Activated CD8-positive, alpha-beta memory T cell treated with anti-CD3 and anti-CD28 coated beads for 48 hours (primary cell): ENCODE results near the gene EML5.
"Not testable (repeated sequence)": the region's sequence is repeated elsewhere in the genome, so short reads cannot be mapped to it uniquely, and the experiment has no call there.

Experiments
- DNase-seq, 3 experiments: peaks; one replicate each; pipeline ENCODE4 v3.0.0-alpha.2; 2020; ENCODE audit warnings: low read depth in 2 of 3, low spot score in 2 of 3

Gene EML5

DNA sequence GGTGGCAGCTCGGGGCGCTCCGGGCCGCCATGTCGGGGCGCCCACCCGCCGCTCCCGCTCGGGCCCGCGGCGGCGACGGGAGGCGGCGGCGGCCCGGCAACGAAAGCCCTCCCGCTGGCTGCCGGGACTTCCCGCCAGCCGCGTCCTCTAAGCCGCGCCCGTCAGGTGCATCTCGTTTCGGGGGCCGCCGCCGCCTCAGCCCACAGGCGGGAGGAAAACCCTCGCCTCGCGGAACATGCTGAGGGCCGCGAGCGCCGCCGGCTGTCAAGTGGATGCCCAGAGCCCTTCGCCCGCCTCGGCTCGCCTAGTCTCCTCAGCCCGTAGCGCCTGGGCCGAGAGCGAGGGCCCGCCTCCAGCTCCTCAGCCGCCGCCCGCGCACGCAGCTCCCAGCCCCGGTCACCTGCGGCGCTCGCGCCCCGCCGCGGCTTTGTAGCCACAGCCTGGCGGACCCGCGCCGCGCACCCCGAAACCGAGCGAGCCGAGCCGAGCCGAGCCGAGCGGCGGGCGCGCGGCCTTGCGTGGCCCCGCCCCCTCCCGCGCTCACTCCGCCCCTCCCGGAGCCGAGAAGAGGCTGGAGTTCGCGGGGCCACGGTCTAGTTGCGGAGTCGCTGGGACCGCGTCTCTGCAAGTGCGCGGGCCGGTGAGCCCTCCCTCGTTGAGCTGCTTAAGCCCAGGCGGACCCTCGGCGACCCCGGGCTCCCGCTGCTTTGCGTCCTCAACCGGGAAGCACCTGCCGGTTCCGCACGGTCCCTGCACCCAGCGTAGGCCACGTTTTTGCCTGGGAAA lies at the start of gene EML5:
Gene EML5, minus strand, starts transcription at position 481 of the 786 bp plus-strand sequence. Its CDS starts 450 bp downstream, at position 31.
- peak; percentile 51 to 63 (median 62) for DNase-seq

DNA sequence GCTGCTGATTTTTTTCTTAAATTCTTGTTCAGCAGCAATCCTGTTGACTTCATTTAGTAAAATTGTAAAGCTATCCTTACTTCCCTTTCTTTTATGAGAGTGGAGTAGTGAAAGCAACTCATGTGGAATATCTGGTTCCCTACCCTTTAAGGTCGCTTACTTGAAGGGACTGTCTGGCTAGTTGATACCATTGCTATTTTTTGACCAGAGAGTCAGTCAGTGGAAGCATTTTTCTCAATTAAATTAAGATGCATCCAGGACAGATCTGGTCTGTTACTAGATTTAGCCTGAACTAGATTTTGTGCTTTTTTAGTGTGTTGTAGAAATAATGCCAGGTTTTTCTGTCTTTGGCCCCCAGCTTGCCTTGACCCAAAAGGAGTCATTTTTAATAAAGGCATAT lies 49.7 kb upstream of the EML5 start:
- no peak for DNase-seq

DNA sequence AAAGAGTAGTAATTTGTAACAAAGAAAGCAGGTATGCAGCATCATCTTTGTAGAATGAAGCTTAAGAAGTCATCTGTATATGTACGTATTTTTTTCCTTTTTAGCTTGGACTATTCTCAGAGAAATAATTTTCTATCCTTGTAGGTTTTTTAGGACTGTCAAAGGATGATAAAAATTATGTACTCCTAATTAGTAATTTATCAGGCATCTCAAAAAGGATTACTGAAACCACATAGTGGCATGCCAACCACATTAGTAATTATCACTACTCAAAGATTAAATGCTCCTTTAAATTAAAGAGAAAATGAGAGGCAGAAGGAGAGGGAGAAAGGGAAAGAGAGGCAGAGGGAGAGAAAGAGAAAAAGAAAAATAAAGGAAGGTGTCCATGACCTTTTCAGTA lies 49.0 kb upstream of the EML5 start:
- no peak for DNase-seq

DNA sequence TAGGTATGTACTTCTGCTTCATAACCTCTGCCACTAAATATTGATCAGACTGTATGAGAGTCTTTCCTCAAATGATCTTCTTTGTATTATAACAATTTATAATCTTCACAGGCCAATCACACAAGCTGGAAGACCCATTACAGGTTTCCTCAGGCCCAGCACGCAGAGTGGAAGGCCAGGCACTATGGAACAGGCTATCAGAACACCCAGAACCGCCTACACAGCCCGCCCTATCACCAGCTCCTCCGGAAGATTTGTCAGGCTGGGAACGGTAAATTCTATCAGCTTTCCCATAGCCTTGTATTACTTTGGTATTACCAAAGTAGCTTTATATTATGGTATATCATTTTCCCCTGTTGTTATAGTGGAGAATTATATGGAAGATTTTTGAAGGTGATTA lies 48.2 kb upstream of the EML5 start:
- no peak for DNase-seq

DNA sequence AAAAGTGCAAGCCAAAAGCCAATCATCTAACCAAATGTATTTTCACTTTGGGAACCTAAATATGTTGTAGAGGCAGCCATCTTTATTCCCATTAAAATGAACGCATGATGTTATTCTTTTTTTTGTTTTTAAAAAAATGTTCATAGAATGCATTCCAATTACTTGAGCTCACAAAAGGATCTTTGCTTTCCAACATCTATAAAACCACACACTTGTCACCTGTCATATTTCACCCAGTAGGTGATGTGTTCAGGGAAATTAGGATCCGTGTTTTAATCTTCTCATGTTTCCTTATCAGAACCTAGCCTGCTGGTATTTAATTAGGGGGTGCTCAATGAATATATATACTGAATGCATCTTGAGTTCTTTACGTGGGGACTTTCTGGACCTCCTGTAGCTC lies 45.3 kb upstream of the EML5 start:
- DNase-seq = no peak

DNA sequence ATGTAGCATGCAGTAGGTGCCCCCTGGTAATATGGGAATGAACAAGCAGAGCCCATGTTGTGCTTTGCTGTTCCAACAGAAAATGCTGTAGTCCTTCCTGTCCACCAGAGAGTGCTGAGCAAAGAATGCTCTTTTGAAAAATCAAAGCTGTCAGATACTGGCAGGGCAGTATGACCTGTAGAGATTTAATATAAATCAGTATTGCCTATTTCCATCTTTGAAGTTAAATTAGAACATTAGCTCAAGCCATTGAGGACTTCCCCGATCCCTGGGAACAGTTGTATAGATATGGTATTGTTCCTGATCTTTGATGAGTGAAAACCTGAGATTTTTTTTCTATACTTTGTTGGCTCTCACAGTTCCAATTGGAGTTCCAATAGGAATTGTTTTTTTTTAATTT lies 44.7 kb upstream of the EML5 start:
- DNase-seq = no peak

DNA sequence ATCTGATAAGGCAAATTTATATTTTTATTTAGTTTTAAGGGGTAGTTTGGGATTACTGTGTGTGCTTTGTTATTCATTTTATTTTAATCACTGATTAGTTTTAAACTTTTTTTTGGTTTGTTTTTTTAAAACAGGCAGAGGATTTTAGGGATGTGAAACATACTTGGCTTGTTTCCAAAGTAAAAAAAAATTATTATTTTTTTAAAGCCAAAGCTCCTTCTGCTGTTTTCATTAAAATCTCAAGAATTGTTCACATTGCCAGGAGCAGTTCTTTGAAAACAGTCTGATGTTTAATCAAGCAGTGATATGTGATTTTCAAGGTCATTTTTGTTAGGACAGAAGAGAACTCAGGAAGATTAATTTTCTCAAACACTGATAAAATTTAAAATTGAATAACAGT lies 42.9 kb upstream of the EML5 start:
- DNase-seq = no peak

DNA sequence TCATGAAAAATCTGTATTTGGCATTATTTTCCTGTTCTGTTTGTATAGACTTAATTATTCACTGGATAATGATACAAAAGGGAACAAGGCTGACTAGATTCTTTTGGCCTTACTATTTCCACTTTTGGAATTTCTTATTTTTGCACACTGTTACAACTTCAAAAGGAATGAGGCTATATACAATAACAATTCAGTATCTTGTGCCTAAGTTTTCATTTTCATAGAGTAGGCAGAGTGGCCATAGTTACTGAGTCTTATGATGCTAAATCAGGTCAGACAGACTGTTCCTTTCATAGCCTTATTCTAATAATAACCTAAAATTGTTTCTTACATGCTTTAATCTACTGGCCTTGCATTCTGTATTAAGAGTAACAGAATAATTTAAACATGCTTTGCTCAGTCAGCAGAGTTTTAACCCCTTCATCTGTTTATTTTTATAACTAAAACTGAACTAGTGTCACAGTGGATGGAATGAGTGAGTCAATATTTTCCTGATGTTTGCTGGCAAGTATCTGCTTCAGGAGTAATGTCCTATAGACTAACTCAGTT lies 42.2 kb upstream of the EML5 start:
- no peak for DNase-seq

DNA sequence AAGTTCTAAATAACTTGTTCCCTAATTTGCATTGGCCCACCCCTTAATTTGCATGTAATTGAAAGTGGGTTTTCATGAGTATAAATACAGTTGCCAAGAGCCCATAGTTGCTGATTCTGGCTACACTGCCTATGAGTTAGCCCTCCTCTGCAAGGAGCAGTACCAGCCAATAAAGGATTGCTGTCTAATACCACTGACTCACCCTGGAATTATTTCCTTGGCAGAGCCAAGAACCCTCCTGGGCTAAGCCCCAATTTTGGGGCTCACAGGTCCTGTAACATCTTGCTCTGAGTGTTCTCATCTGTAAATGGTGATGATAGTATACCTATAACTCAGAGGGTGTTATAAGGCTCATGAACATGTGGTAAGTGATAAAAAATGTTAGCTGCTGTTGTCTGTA lies 38.5 kb upstream of the EML5 start:
- DNase-seq = no peak

DNA sequence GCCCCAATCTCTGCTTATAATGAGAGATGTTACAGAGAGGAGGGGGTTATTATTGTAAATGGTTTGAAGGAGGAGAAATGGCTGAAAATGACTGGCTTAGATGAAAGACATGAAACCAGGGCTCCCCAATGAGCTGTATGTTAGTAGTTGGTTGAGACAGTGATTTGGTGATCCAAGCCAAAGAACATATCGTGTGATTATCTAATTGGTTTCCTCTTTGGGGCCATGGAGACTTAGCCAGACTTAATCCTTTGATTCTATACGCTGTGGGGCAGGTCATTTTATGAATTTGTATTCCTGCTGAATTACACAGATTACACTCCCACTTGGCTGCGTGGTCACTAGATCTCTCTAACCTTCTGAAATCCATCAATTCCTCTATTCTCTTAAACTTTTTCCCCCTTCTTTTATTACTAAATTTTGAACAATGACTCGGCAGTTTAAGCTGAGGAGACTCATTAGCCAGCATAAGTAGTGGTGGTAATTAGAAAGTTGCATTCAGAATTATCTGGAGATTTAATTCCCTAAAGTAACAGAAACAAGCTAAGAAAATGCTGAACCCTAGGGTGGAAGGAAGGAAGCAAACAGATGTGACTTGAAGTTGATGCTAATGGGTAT lies 37.0 kb upstream of the EML5 start:
- no peak for DNase-seq

DNA sequence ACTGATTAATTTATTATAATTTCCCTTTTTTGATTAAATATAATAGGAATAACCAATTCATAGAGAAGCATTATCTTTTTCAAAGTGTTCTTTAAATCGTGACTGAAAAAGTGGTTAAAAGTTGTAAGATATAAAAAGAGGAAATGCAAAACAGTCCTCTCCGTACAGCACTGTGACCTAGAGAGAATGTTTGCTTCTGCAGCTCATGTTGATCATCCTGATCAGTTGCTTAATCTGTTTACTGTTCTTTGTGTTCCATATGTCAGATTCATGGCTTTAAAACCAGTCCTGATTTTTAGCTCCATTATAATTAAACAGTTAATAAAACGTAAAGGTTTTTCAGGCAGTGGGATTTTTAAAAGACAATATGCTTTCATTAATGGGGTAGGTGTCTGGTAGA lies 36.4 kb upstream of the EML5 start:
- DNase-seq = no peak

DNA sequence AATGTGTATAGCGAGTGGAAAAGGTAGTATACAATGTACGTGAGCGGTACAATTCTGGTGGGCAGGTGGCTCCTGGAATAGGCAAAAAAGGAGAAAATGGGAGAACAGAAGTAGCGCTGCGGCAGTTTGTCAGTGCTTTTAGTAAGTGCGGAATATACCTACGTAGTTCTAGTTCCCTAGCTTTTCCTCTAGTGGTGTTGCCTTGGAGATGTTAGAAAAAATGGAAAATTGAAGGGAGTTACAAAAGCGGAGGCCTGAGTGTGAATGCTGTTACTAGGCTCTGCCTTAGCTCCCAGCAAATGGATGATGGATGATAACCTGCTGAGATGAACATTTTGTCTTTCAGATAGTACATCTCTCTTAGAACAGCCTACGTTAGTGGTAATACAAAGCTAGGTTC lies 32.8 kb upstream of the EML5 start:
- no peak for DNase-seq

DNA sequence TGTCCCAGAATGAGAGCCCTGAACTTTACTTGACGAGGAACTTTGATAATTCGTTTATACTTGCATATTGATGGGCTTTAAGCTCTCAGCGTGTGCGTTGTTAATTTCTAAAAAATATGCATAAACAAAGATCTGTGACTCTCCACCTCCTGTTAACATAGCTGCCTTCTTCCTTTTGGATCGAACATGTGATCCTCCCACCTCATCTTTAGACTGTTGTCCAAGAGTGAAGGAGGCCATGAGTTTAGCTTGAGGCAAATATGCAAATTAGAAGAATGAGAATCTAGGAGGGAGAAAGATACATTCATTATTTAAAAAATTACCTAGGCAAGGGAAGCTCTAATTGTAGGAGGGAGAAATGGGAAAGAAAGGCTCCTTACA lies 32.3 kb upstream of the EML5 start:
- DNase-seq = no peak

DNA sequence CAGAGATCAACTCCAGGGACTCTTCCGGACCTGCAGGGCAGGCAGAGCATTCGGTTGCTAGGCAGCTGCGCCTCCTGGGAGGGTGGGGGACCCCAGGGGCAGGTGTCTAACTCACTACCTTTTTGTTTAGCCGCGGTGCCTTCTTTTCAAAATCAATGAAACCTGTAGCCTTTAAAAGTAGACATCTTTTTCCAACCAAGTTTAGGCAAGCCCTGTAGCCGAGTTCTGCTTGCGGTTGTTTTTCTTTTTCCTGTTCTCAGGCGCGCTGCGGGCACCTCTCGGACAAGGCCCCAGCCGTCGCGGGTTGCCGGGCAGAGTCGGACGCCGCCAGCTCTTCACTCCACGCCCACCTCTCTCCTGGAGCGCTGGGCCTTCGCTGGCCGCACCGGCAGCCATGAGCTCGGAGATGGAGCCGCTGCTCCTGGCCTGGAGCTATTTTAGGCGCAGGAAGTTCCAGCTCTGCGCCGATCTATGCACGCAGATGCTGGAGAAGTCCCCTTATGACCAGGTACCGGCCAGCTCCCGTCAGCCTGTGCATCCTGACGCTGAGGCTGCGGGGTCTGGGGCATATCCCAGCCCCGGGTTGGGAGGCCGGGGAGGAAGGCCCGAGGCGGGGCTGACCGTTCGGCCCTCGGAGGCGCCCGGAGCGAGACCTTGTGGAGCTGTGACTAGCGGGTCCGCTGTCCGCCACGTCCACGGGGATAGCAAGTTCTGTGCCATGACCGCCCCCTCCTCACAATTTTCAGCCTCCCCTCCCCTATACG lies 31.7 kb upstream of the EML5 start, which contains the start of gene TTC8:
Gene TTC8, plus strand, starts transcription at position 338 of the 764 bp plus-strand sequence. Its CDS starts 57 bp downstream, at position 395.
- DNase-seq = peak; percentile 64 to 65 (median 65)

DNA sequence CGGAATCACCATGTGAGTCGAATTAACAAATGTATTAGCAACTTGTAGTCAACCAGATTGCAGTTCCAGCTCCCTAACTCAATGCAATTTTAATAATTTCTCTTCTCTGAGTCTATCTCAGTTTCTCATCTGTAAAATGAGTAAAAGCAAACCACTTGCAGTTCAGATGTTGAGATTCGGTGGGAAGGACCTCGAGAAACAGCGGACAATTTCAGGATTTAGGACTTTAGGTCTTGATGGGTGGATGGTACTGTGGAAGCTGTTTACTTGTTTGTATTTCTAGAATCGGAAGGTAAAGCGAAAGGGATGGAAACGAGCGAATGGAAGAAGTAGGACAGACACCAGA lies 31.2 kb upstream of the EML5 start:
- no peak for DNase-seq

DNA sequence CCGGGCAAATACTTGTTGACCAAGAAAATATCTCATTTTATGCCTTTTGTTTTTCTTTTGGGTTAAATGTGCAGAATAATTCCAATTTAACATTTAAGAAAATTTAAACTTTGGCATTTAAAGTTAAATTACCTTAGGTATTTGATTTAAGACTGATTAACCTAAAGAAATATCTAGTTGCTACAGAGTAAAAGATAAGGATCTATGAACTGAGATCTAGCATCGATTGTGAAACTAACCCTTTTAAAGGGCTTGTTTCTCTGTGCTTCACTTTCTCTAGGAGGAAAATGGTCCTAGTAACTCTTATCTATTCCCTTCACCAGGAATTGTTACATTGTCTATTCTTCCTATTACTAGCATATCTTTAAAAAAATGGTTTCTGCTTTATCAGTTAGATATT lies 29.1 kb upstream of the EML5 start:
- DNase-seq = no peak

DNA sequence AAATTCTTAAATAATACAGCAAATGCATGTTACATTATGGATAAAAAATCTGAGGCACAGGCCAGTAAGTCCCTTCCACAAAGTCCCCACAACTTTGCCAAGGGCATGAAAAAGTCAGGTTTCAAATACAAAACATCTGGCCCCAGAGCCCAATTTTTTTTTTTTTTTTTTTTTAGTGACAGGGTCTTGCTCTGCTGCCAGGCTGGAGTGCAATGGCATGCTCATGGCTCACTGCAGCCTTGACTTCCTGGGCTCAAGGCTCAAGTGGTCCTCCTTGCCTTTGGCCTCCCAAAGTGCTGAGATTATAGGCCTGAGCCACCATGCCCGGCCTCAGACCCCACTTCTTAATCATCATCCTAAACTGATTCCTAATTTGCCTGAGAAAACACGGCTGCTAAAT lies 28.6 kb upstream of the EML5 start:
- DNase-seq = no peak

DNA sequence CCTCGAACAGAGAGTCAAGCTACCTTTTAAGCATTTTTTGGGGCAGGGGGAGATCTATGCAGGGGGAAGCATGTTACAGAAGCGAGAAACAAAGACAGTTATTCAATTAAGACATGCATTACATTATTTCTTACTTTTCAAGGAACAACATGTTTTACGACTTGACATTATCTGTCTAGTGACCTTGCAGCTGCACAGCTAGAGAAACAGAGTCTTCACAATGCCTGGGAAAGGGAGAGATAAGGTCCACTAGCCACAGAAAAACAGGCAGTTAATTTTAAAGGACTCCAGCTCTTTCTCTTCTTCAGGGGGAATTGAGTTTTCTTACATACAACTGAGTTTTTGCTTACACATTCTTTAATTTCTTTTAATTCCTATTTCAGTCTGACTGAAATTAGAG lies 26.9 kb upstream of the EML5 start:
- not testable (repeated sequence) for DNase-seq

DNA sequence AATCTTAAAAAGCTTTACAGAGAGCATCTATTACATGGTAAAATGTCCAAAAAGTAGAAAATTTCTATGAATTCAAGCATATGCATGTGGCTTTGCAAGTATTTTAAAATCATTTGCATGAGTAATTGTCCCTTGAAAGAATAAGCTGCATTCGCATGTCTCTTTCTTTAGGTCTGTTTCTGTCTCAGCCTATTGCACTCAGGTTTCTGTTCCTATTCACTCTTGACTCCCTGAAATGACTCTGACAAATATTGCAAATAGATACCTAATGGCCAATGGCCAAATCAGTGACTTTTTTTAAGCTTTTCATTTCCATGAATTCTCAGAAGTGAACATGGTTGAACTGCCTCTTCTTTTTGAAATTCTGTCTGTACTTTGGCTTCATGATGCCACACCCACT lies 25.3 kb upstream of the EML5 start:
- DNase-seq = no peak

DNA sequence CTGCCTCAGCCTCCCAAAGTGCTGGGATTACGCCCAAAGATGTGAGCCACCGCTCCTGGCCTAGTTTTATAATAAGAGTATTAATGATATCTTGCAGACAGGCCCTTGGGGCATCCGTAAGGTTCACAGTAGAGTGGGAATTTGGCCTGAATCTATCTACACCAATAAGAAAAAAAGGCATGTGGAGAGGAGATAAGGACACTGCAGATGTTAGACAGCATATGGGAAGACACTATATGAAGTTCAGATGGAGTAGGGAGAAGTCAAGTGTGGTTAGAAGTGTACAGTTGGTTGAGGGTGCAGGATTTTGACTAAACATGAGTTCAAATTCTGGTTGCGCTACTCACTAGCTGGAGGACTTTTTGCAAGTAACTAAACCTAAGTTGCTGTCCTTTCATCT lies 23.2 kb upstream of the EML5 start:
- DNase-seq = no peak

DNA sequence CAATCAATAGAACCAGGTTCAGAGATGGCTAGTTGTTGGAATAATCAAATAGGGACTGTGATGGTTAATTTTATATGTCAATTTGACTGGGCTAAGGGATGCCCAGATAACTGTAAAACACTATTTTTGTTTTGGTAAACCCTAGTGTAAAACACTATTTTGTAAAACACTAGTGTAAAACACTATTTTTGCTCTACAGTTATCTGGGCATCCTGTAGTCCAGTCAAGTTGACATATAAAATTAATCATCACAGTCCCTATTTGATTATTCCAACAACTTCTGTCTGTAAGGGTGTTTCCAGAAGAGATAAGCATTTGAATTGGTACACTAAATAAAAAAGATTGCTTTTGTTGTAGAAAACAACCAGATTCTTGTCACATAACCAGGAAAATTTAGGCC lies 15.6 kb upstream of the EML5 start:
- no peak for DNase-seq

DNA sequence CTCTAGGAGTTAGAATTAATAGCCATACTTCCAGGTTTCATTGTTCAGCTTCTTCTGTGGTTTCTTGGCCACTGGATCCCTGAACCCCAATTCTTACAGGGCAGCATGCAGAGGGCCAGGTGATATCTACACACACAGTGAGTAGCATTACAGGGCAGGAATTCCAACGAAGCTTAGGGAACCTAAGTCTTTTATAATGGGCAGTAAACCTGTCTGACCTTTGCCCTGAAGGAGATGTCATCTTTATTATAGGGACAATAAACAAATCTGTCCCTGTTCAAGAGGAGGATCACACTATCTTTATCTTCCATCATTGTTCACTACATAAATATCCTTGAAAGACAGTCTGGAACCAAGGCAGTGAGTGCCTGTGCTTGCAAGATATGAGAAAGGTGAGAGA lies 11.7 kb upstream of the EML5 start:
- no peak for DNase-seq
